ENCODE data around the gene MAP1S. TPM values are rescaled to one million over a fixed set of nuclear protein-coding genes. Genes with fewer than 3 reads are reported as not detected.

MAP1S gene
- total RNA-seq, 1 donor from 2014 or later = 111 TPM

- TF ChIP-seq, protein P1, sequence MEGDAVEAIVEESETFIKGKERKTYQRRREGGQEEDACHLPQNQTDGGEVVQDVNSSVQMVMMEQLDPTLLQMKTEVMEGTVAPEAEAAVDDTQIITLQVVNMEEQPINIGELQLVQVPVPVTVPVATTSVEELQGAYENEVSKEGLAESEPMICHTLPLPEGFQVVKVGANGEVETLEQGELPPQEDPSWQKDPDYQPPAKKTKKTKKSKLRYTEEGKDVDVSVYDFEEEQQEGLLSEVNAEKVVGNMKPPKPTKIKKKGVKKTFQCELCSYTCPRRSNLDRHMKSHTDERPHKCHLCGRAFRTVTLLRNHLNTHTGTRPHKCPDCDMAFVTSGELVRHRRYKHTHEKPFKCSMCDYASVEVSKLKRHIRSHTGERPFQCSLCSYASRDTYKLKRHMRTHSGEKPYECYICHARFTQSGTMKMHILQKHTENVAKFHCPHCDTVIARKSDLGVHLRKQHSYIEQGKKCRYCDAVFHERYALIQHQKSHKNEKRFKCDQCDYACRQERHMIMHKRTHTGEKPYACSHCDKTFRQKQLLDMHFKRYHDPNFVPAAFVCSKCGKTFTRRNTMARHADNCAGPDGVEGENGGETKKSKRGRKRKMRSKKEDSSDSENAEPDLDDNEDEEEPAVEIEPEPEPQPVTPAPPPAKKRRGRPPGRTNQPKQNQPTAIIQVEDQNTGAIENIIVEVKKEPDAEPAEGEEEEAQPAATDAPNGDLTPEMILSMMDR (IDR thresholded peaks at IDR 0.05) = no peak
- no peaks in the 10 kb centered on the region for H3K27me3 ChIP-seq
- H3K9me3 ChIP-seq = no peaks in the 10 kb centered on the region
- no peak overlapping the region for H3K4me3 ChIP-seq
- DNase-seq (ENCODE audit: low spot score in 2 of 2) = no peak
- no peak overlapping the region for H3K27ac ChIP-seq
- peaks cover 0 to 2% of the 10 kb centered on the region in 2 donors for H3K4me1 ChIP-seq
- H3K36me3 ChIP-seq = no peaks in the 10 kb centered on the region
- intact Hi-C loops (cut with DNase I) = no loop called here
Observed at GRCh38 chr19:17754634-17755442, 35.6 kb downstream of the MAP1S start.

DNA sequence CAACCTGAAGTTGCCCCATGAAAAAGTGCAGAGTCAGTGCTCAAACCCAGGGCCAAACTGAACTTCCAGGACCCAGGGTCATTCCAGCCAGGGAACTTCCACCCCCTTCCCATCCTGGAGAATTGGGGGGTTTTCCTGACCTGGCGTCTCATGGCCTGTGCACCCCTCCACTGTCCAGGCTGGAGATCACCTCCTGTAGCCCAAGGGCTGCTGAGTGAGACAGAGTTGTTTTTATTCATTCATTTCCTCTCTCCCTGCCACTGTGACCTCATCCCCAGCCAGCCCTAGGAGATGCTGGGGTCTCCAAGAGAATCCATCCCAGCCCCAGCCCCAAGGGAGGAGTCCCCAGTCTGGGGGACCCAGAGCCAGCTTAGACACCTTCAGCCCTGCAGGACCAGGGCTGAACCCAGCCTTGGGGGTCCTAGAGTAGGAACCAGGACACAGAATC lies 36.2 kb downstream of the MAP1S start:
- Histone ChIP-seq H3K36me3 (no peaks in the 10 kb centered on the region), H3K4me3 (no peak overlapping the region), H3K27ac (no peak overlapping the region), H3K4me1 (peaks cover 0 to 2% of the 10 kb centered on the region in 2 donors), H3K9me3 (no peaks in the 10 kb centered on the region), H3K27me3 (no peaks in the 10 kb centered on the region)
- intact Hi-C loops (cut with DNase I) = no loop called here
- DNase-seq (ENCODE audit: low spot score in 2 of 2) = no peak
- TF ChIP-seq, protein P1 (IDR thresholded peaks at IDR 0.05) = no peak

- TF ChIP-seq, protein P1 (IDR thresholded peaks at IDR 0.05) = no peak
- Histone ChIP-seq H3K36me3 (no peaks in the 10 kb centered on the region), H3K4me1 (peaks cover 0 to 2% of the 10 kb centered on the region in 2 donors), H3K4me3 (no peak overlapping the region), H3K9me3 (no peaks in the 10 kb centered on the region), H3K27me3 (no peaks in the 10 kb centered on the region), H3K27ac (no peak overlapping the region)
- intact Hi-C loops (cut with DNase I) = no loop called here
- DNase-seq (ENCODE audit: low spot score in 2 of 2) = no peak
Observed at GRCh38 chr19:17755977-17756670, 36.8 kb downstream of the MAP1S start.

DNA sequence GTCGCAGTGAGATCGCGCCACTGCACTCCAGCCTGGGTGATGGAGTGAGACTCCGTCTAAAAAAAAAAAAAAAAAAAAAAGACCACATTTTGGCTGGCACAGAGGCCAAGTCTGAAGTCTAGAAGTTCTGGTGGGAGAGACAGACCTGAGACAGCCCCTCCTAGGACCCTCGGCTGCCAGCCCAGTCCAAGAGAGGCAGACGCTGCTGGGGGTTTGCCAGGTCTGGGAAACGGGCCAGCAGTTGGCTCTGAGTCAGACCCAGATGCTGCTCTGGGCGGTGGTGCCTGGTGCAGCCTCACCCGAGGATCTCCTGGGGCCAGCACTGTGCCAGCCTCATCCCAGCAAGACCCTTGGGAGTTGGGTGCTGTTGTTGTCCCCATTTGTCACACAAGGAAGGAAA lies 37.8 kb downstream of the MAP1S start:
- TF ChIP-seq, protein P1 (IDR thresholded peaks at IDR 0.05) = no peak
- Histone ChIP-seq H3K4me3 (no peak overlapping the region), H3K36me3 (no peaks in the 10 kb centered on the region), H3K27ac (no peak overlapping the region), H3K27me3 (no peaks in the 10 kb centered on the region), H3K9me3 (no peaks in the 10 kb centered on the region), H3K4me1 (peaks cover 0 to 2% of the 10 kb centered on the region in 2 donors)
- no peak for DNase-seq (ENCODE audit: low spot score in 2 of 2)
- intact Hi-C loops (cut with DNase I) = no loop called here

GRCh38 chr19:17758515-17758914 lies 39.2 kb downstream of the MAP1S start:
- H3K27me3 ChIP-seq = no peaks in the 10 kb centered on the region
- no peak overlapping the region for H3K4me3 ChIP-seq
- no peak overlapping the region for H3K27ac ChIP-seq
- no peaks in the 10 kb centered on the region for H3K36me3 ChIP-seq
- no peak for DNase-seq (ENCODE audit: low spot score in 2 of 2)
- intact Hi-C loops (cut with DNase I) = no loop called here
- H3K9me3 ChIP-seq = no peaks in the 10 kb centered on the region
- TF ChIP-seq, protein P1 (IDR thresholded peaks at IDR 0.05) = no peak
- H3K4me1 ChIP-seq = peaks cover 0 to 2% of the 10 kb centered on the region in 2 donors

Measured in ascending aorta (tissue), 2 donors.